NCI-H2107 treated with DMSO at 0.1 percent for 48 hours (cell line): ENCODE measurements around the gene APOL5.
"Not testable (repeated sequence)": the region's sequence is repeated elsewhere in the genome, so short reads cannot be mapped to it uniquely, and the experiment has no call there.

Experiments used
- DNase-seq: peaks from one replicate; lab custom pipeline; 2025; ENCODE audit not compliant: unreplicated experiment; lab: John Stamatoyannopoulos, UW

Gene APOL5, protein sequence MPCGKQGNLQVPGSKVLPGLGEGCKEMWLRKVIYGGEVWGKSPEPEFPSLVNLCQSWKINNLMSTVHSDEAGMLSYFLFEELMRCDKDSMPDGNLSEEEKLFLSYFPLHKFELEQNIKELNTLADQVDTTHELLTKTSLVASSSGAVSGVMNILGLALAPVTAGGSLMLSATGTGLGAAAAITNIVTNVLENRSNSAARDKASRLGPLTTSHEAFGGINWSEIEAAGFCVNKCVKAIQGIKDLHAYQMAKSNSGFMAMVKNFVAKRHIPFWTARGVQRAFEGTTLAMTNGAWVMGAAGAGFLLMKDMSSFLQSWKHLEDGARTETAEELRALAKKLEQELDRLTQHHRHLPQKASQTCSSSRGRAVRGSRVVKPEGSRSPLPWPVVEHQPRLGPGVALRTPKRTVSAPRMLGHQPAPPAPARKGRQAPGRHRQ

DNA sequence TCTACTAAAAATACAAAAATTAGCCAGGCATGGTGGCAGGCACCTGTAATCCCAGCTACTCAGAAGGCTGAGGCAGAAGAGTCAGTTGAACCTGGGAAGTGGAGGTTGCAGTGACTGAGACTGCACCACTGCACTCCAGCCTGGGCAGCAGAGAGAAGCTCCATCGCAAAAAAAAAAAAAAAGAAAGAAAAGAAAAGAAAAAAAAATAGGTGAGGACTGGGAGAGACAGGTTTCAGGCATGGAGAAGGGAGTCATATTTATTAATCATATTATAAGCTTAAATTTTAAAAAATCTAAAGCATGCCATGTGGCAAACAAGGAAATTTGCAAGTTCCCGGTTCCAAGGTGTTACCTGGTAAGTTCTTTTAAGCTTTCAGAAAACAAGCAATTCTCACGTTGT lies at the start of gene APOL5:
Gene APOL5 (plus strand): TSS at position 301 of the 400 bp plus-strand sequence. CDS start 0 bp downstream, at position 301.
- DNase-seq, result no peak

DNA sequence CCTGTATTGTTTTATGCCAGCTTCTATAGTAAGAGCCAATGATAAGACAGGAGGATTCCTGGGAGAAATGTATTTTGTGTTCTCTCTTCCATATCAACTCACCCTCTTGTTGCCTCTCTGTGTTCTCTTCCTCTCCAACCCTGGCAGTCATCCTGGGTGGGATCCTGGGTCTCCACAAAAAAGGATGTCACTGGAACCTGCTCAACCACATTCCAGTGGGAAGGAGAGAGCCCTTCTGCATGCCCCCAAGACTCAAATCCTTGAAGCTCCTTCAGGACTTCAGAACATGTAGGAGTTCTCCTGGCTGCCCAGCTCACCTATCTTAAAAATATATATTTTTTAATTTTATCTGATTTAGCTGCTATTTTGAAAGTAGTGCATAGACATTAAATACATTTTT lies 43.3 kb upstream of the APOL5 start:
- DNase-seq, result no peak

DNA sequence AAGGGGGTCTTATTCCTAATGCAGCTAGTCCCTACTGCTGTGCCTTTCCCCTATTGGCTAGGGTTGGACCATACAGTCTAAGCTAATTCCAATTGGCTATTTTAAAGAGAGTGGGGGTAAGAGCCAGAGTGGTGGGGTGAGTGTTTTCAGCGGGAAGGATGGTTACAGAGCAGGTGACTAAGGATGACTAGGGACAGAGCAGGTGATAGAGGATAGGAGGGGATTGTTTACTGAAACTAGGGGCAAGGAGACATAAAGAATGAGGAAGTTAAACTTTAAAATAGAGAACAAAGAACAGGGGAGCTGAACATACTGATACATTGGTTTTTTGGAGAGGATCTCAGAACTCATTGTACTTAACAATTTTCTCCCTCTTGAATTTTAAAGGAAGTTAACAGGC lies 41.6 kb upstream of the APOL5 start:
- not testable (repeated sequence) for DNase-seq

DNA sequence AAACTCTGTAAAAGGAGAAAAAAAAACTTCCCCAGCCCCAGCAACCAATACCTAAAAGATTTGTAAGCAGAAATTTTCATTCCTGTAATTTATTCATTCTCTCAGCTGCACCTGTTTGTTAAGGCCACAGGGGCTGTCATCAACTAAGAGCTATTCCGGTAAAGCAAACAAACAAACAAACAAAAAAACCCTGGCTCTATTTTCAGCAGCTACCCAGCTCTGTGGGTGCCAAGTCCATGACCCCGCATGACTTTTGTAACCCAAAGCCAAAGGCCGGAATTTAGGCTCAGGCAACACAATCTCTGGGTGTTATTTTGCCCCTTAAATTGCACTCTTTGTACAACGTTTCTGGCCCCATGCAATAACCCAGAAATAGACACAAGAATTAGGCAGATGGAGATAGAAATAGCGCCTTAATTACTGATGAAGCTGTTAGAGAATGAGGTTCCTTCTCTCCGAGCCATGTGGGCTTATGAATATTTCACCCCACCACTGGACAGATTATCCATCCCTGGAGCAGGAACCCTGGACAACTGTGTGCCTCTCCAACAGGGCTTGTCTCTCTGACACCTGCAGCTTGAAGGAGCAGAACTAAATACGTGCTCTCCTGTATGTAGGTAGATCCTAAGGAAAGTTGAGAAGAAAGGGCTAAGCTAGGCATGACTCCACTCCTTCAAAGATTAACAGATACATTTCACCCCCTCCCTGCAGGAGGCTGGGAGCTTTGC lies 40.0 kb upstream of the APOL5 start:
- no peak for DNase-seq

DNA sequence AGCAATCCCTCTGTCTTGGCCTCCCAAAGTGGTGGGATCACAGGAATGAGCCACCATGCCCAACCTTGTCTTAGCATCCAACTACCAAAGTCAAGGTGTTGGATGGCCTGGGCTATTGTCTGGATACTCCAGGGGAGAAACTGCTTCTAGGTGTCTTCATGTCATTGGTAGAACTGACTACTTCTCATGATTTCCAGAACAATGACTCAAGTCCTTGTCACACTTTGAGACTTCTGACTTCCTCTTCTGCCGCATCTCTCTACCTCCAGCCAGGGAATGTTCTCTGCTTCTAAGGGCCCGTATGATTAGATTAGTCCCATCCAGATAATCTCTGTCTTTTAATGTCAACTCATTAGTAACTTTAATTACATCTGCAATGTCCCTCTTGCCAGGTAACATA lies 38.8 kb upstream of the APOL5 start:
- DNase-seq, result no peak

DNA sequence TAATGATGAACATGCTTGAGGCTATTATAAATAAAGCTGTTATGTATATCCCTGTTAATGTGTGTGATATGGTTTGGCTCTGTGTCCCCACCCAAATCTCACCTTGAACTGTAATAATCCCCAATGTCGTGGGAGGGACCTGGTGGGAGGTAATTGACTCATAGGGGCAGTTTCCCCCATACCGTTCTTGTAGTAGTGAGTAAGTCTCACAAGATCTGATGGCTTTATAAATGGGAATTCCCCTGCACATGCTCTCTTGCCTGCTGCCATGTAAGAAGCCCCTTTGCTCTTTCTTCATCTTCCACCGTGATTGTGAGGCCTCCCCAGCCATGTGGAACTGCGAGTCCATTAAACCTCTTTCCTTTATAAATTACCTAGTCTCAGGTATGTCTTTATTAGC lies 38.2 kb upstream of the APOL5 start:
- DNase-seq, result not testable (repeated sequence)

DNA sequence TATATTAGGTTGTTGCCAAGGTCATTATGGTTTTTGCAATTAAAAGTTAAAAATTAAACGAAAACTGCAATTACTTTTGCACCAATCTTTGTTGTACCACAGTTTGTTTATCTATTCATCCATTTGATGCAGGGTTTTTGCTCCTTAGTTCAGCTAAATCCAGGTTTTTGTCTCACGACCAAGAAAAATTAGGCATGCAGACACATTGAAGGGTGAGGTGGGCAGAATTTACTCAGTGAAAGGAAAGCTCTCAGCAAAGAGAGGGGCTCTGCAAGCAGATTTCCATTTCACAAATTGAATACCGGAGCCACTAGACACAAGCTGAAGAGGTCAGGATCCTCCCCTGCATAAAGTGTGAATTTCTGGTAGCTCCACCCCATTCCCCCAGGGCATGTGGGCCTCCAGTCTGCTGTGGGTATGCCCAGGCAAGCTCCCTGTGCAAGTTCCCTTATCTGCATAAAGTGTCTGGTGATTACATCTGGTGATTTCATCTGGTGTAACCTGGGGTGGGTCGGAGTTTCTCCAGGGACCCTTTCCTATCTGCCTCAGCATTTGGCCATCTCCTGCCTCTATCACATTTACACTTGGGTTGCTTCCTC lies 36.1 kb upstream of the APOL5 start:
- DNase-seq, result no peak

DNA sequence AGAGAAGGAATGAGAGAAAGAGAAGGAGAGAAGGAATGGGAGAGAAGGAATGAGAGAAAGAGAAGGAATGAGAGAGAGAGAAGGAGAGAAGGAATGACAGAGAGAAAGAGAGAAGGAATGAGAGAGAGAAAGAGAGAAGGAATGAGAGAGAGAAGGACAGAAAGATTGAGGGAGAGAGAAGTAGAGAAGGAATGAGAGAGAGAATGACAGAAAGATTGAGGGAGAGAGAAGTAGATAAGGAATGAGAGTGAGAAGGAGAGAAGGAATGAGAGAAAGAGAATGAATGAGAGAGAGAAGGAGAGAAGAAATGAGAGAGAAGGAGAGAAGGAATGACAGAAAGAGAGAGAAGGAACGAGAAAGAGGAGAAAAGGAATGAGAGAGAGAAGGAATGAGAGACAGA lies 34.1 kb upstream of the APOL5 start:
- no peak for DNase-seq

DNA sequence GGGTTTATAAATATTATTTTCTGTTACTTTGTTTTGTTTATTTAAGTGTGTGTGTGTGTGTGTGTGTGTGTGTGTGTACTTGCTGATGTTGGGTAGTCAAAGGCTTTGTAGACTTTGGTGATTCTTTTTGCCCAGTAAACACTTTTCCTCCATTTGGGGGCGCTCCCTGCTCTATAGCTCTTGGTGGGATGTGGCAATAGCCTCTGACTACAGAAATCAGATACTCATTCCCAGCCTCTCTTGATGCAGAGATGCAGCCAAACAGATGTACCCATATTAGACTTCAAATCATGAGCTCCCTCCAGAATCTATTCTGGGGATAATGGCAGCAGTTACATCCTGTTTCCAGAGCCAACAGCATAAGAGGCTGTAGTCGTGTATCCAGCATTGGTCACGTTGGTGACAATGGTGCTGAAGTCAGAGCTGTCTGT lies 33.4 kb upstream of the APOL5 start:
- no peak for DNase-seq

DNA sequence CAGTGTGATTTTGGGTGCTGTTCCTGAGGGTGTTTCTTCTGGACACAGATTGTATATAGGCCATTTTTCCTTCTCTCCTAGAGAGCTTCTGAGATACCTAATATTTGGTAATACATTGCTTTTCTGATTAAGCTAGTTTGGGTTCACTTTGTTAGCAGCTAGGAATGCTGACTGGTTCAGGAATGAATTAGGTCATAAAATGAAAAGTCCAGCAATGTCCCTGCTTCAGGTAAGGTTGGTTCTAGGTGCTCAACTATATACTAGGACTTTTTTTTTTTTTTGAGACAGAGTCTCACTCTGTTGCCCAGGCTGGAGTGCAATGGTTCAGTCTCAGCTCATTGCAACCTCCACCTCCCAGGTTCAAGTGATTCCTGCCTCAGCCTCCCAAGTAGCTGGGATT lies 32.9 kb upstream of the APOL5 start:
- DNase-seq, result no peak

DNA sequence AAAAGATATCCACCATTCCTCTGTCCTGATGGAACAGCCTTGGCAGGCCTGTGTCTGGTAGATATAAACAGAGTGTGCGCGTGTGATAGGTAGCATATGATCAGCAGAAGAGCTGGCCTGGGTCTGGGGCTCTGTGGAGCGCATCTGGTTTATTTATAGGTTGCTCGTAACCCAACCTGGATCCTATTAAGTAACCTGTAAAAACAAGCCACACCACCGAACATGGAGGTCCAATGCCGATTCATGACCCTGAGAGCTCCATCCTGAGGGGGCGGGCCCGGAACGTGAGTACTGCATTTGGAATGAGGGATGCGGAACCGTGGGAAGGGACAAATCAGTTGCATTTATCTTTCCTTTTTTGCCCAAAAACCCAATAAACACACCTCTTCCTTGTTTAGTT lies 31.9 kb upstream of the APOL5 start:
- no peak for DNase-seq

DNA sequence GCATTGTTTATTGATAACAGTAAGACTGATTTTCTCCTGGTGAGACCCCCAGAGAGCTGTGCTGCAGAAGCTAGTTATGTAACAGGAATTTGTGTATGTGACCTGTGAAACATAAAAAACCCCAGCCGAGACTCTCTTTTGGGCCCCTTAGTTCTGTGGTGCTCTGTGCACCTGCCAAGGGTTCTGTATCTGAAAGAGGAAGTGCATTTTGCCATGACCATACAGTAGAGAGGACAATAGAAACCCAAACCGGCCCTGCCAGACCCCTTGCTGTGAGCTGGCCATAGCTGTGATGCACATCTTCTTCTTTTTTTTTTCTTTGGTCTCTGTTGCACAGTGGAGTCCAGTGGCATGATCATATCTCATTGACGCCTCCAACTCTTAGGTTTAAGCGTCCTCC lies 31.4 kb upstream of the APOL5 start:
- no peak for DNase-seq

DNA sequence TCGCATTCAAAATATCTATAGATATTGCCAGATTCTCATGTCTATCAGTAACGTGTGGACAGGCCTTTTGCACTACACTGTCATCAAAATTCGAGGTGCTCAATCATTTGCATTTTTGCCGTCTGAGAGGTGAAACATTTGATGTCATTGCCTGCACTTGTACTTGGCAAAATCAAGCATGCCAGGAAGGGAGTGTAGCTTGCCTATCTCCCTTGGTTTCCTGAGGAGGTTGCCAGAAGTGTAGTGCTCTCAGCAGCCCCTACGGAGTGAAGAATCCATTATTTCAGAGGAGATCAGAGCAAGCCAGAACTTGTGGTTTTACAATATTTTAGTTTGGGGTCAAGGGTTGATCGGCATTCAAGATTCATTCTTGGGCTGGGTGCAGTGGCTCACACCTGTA lies 30.2 kb upstream of the APOL5 start:
- DNase-seq, result no peak

DNA sequence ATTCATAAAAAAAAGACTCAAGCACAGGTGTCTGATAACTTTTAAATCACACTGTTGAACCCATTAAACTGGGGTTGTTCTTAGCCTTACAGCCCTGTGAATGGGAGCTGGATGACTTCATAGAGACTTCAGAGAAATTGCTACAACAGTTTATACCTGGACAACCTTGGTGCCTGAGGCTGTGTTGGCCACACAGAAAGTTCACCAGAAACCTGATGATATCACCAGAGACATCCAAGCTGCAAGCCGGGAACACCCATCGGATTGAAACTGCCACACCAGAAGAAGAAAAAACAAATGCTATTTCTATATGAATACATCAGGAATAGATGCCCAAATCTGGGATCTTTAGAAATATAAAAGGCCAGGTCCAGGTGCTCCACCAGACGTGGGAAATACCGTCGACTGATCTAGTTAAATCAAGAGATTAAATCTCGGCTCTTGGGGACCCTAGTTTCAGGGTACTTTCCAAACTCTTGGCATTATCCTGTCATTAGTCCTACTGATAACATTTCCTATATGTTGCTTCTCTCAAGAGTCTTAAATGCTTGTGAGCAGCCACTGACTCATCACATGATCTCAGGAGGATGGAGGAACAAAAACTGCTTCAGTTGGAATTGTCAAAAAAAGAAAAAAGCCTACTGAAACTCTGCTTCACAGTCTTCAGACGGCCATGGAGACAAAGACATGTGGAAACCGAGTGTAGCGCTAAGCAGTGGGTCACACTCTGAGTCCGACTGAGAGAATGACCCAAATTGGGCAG lies 28.6 kb upstream of the APOL5 start:
- DNase-seq, result no peak

DNA sequence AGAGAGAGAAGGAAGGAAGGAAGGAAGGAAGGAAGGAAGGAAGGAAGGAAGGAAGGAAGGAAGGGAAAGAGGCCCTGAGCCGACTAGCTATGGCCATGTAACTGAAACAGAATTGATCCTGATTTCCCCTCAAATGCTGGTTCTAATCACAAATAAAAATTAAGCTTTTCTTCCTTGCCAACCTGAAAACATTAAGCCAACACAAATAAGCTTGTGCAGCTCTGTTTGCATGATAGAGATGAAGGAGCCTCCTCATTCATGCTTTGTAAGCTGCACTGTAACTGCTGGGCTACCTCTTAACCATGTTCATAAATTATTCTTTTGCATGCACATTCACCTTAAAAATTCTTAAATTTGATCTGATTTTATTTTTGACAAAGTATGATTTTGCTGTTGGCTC lies 27.7 kb upstream of the APOL5 start:
- DNase-seq, result no peak

DNA sequence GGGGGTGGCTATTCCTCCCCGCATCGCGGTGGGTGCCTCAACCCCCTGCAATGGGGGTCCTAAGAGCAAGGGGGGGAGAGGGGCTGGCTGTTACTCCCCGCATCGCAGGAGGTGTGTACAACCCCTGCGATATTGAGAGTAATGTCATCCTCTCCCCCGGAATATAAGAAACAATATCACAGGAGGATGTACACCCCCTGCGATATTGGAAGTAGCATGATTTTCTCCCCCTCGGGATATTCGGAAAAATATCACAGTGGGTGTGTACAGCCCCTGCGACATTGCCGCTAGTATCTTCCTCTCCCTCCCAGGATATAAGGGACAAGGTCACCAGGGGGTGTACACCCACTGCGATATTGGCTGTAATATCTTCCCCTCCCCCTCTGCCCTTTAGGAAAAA lies 22.5 kb upstream of the APOL5 start:
- no peak for DNase-seq

DNA sequence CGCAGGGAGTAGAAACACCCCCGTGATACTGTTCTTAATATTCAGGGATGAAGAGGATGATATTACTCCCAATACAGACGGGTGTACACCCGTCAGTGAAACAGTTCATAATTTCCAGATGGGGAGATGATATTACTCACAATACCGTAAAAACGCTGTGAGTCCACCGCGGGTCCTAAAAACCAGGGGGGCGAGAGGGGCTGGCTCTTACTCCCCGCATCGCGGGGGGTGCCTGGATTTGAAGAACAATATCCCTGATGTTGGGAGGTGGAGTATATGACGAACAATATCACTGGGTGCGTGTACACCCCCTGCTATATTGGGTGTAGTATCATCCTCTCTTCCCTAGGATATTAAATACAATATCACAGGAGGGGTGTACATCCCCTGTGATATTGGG lies 20.5 kb upstream of the APOL5 start:
- DNase-seq, result no peak

DNA sequence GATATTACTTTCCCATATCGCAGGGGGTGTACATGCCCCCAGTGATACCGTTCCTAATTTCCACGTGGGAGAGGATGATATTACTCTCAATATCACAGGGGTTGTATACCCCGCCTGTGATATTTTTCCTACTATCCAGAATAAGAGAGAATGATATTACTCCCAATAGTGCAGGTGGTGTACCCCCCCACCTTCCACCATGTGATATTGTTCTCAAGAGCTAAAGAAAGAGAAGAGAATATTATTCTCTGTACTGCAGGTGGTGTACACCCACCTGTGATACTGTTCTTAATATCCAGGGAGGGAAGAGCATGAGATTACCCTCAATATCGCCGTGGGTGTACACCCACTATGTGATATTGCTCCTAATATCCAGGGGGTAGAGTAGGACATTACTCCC lies 17.8 kb upstream of the APOL5 start:
- DNase-seq, result not testable (repeated sequence)

DNA sequence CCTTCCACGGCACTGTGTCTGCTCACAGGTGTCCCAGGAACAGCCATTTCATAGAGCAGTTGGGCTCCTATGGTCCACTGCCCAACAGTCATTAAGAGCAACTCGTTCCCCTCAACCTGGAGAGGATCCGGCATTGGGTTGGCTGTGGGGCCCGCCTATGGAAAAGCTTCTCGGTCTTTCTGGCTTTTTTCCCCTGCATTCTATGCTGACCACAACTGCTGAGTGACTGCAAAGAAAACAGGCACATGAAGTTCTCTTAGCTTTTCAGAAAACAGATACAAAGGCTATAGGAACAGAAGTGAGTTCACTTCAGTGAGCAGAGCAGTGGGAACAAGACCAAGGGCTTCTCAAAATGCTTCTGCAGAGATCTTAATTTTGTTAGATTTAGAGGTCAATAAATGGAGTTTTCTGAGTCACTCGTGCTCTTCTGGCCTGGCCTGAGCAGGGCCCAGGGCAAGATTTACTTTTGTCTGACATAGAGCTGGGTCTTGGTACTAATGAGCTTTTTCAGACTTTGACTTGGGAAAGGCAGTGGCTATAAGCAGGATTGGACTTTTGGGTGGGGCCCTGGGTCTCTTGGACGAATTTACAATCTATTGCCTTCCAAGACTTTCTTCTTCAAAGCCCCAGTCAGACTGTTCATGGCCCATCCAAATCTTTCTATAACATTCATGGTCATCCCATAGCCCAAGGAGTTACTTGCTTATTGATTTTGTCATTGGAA lies 13.6 kb upstream of the APOL5 start:
- DNase-seq, result no peak

DNA sequence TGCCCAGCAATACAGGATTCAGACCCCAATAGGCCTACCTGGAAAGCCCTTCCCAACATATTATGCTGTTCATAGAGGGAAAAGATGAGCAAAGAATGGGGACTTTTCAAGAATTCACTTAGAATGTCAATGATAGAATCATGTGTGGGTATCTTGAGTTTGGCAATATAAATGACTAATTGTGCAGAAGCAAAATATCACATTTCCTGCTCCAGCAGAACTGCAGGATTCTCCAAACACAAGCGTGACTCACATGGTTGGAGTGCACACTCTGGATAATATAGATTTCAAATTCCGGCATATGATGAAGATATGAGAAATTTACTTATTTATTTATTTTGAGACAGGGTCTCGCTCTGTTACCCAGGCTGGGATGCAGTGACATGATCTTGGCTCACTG lies 12.5 kb upstream of the APOL5 start:
- DNase-seq, result no peak

DNA sequence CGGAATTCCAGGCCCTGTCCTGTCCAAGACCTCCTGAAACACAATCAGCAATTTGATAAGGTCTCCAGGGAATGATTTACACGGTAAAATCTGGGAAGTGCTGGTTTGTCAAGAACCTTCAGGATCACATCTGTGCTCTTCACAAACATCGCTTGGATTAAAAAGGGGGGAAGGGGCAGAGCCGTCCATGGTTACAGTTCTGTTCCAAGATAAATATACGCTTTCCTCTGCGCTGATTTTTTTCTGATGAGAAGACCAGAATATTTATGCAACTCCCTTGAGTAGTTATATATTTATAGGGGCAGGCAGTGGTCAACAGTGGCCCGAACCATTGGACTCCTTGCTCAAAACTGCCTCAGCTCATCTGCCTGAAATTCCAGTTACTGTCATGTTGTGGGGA lies 9.2 kb upstream of the APOL5 start:
- no peak for DNase-seq
